Natural killer cell (primary cell): ENCODE data around the gene UBE2K. TPM values are rescaled to one million over a fixed set of nuclear protein-coding genes. Genes with fewer than 3 reads are reported as not detected.
"Not testable (repeated sequence)": the region's sequence is repeated elsewhere in the genome, so short reads cannot be mapped to it uniquely, and the experiment has no call there.

Experiments
- ATAC-seq, 3 donors: fragments of 150-1000 bp in 2 of 3; fragments of 200-7000 bp in 1 of 3; cut with Tn5 transposase; 1 replicate in 1 of 3; 2 replicates in 2 of 3; pipeline ENCODE4 v1.10.0; 2021; ENCODE audit warnings: mild to moderate bottlenecking in 2 of 3, moderate library complexity in 2 of 3
- DNase-seq, 2 donors: peaks; one replicate each; pipeline versions ENCODE4 v3.0.0 to v3.0.0-alpha.2; 2013 to 2021; ENCODE audit warnings: mixed read lengths in 1 of 2
- H3K27ac ChIP-seq: one replicate; pipeline ENCODE4 v1.5.1; 2013; ENCODE audit warnings: mild to moderate bottlenecking, low read length
- H3K27me3 ChIP-seq: one replicate; pipeline ENCODE4 v1.6.1; 2013; ENCODE audit warnings: low read length; ENCODE audit not compliant: control insufficient read depth, insufficient read depth
- H3K36me3 ChIP-seq: one replicate; pipeline ENCODE4 v1.6.1; 2013; ENCODE audit warnings: low read length; ENCODE audit not compliant: control insufficient read depth, insufficient read depth
- H3K4me1 ChIP-seq: one replicate; pipeline ENCODE4 v1.6.1; 2013; ENCODE audit warnings: low read length; ENCODE audit not compliant: control insufficient read depth, insufficient read depth
- H3K4me3 ChIP-seq: one replicate; pipeline ENCODE4 v1.5.1; 2013; ENCODE audit warnings: low read length
- H3K9me3 ChIP-seq: one replicate; pipeline ENCODE4 v1.6.1; 2013; ENCODE audit warnings: low read length; ENCODE audit not compliant: control insufficient read depth, insufficient read depth
- H3K27ac Mint-ChIP-seq, 2 donors: one replicate each; pipeline ENCODE4 v1.8.0; 2022; ENCODE audit warnings: mild to moderate bottlenecking in 2 of 2, mixed read lengths in 2 of 2, moderate library complexity in 1 of 2
- H3K27me3 Mint-ChIP-seq, 2 donors: one replicate each; pipeline ENCODE4 v1.8.0; 2022; ENCODE audit warnings: low read depth in 2 of 2, mixed read lengths in 2 of 2
- H3K36me3 Mint-ChIP-seq: one replicate; pipeline ENCODE4 v1.8.0; 2022; ENCODE audit warnings: mixed read lengths
- H3K4me1 Mint-ChIP-seq, 2 donors: one replicate each; pipeline ENCODE4 v1.8.0; 2022; ENCODE audit warnings: mixed read lengths in 2 of 2
- H3K4me3 Mint-ChIP-seq: one replicate; pipeline ENCODE4 v1.8.0; 2022; ENCODE audit warnings: mild to moderate bottlenecking, moderate library complexity, mixed read lengths
- H3K9me3 Mint-ChIP-seq, 2 donors: one replicate each; pipeline ENCODE4 v1.8.0; 2022; ENCODE audit warnings: mixed read lengths in 2 of 2
- CTCF ChIP-seq: fragments of 200-600 bp; IDR thresholded peaks from one replicate; pipeline ENCODE4 v1.8.0; 2022; ENCODE audit warnings: antibody characterized with exemption
- WGBS: methylation state at CpG from one replicate; pipeline ENCODE4 v1.1.7; 2013; ENCODE audit warnings: missing lambda C conversion rate; ENCODE audit not compliant: insufficient coverage; 5-methylcytosine and 5-hydroxymethylcytosine counted together
- intact Hi-C: fragments of 100-400 bp; cut with micrococcal nuclease; formaldehyde crosslinking; loops from one replicate; pipeline ENCODE4 v1.14.2; 2022
- total RNA-seq, 4 donors: library from RNA; stranded (reverse); fragments of 120-200 nt in 1 of 4; gene quantifications; one replicate each; pipeline versions ENCODE4 v1.2.3 to v1.2.4, GENCODE V29; 2013 to 2022

Gene UBE2K
- total RNA-seq, 3 donors from 2014 or later (not counting 1 experiment from before 2014, with no cell fraction given): 38.0 to 53.9 (median 43.6) TPM

GRCh38 chr4:39808231-39808749 lies 110.4 kb downstream of the UBE2K start:
- WGBS: 79% methylated on average over 8 of the region's 8 CpGs
- Histone ChIP-seq H3K27me3 (no peaks in the 10 kb centered on the region), H3K27ac (no peak overlapping the region), H3K4me3 (no peak overlapping the region), H3K4me1 (no peaks in the 10 kb centered on the region), H3K9me3 (peaks cover 5% of the 10 kb centered on the region), H3K36me3 (no peaks in the 10 kb centered on the region)
- ATAC-seq: no peak
- Mint-ChIP-seq H3K9me3 (peaks cover 4 to 5% of the 10 kb centered on the region in 2 donors), H3K27ac (no peak overlapping the region), H3K4me3 (no peak overlapping the region), H3K27me3 (peaks cover 0 to 3% of the 10 kb centered on the region in 2 donors), H3K36me3 (no peaks in the 10 kb centered on the region), H3K4me1 (peaks cover 9 to 13% of the 10 kb centered on the region in 2 donors)
- intact Hi-C loops: no loop called here
- no peak for TF ChIP-seq CTCF
- DNase-seq: no peak

GRCh38 chr4:39812500-39812899 lies 114.6 kb downstream of the UBE2K start:
- Mint-ChIP-seq H3K9me3 (peaks cover 4 to 9% of the 10 kb centered on the region in 2 donors), H3K27ac (peak overlapping the region; percentile 83 to 93), H3K4me3 (peak overlapping the region; percentile 77), H3K36me3 (no peaks in the 10 kb centered on the region), H3K4me1 (peaks cover 9 to 27% of the 10 kb centered on the region in 2 donors), H3K27me3 (peaks cover 0 to 3% of the 10 kb centered on the region in 2 donors)
- ATAC-seq (peak; percentile 49 to 64 (median 51)), DNase-seq (peak; percentile 28 to 30)
- H3K4me3 ChIP-seq: no peak overlapping the region
- H3K27ac ChIP-seq: no peak overlapping the region
- H3K36me3 ChIP-seq: no peaks in the 10 kb centered on the region
- H3K9me3 ChIP-seq: peaks cover 19% of the 10 kb centered on the region
- TF ChIP-seq CTCF: no peak
- no peaks in the 10 kb centered on the region for H3K27me3 ChIP-seq
- intact Hi-C loops: loop anchor here (10.0 kb wide), 1 partner anchor 118 kb away; the partner anchor contains the start of gene UBE2K
- WGBS: 87% methylated on average over 6 of the region's 6 CpGs
- H3K4me1 ChIP-seq: no peaks in the 10 kb centered on the region

- H3K27me3 ChIP-seq, H3K4me1 ChIP-seq, H3K9me3 Mint-ChIP-seq, DNase-seq, ATAC-seq, H3K27ac ChIP-seq, H3K36me3 ChIP-seq, H3K36me3 Mint-ChIP-seq, H3K4me3 ChIP-seq, H3K27me3 Mint-ChIP-seq: not testable (repeated sequence)
- no CpG with 5 or more reads among the region's 1 CpG for WGBS
- Mint-ChIP-seq H3K4me3 (peak overlapping the region; percentile 21), H3K27ac (peak overlapping the region; percentile 83 to 93), H3K4me1 (peaks cover 9 to 27% of the 10 kb centered on the region in 2 donors)
- intact Hi-C loops: loop anchor here (10.0 kb wide), 1 partner anchor 118 kb away; the partner anchor contains the start of gene UBE2K
- H3K9me3 ChIP-seq: peaks cover 19% of the 10 kb centered on the region
These were observed 115.1 kb downstream of the UBE2K start for GRCh38 chr4:39813033-39813432.

DNA sequence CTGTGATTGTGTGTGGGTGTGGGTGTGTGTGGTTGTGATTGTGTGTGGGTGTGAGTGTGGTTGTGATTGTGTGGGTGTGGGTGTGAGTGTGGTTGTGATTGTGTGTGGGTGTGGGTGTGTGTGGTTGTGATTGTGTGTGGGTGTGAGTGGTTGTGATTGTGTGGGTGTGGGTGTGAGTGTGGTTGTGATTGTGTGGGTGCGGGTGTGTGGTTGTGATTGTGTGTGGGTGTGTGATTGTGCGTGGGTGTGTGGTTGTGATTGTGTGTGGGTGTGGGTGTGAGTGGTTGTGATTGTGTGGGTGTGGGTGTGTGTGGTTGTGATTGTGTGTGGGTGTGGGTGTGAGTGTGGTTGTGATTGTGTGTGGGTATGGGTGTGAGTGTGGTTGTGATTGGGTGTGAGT lies 115.8 kb downstream of the UBE2K start:
- not testable (repeated sequence) for H3K4me3 Mint-ChIP-seq, H3K36me3 Mint-ChIP-seq, H3K36me3 ChIP-seq, H3K9me3 Mint-ChIP-seq, H3K27me3 ChIP-seq, ATAC-seq, DNase-seq, H3K4me1 ChIP-seq, H3K4me3 ChIP-seq, H3K27me3 Mint-ChIP-seq
- peaks cover 9 to 27% of the 10 kb centered on the region in 2 donors for H3K4me1 Mint-ChIP-seq
- WGBS: no CpG with 5 or more reads among the region's 2 CpGs
- H3K27ac Mint-ChIP-seq: peak overlapping the region; percentile 80 to 93
- H3K27ac ChIP-seq: peak overlapping the region; percentile 19
- intact Hi-C loops: loop anchor here (10.0 kb wide), 1 partner anchor 119 kb away; the partner anchor contains the start of gene UBE2K
- peaks cover 19% of the 10 kb centered on the region for H3K9me3 ChIP-seq
